GM19328 (cell line): ENCODE results near the gene LRRC51.
A peak's percentile ranks its signal among the peaks of the same experiment; 100 is the strongest.

ENCODE experiments used
- ATAC-seq: cut with Tn5 transposase; IDR thresholded peaks from one replicate; pipeline ENCODE4 v1.9.1; 2021; ENCODE audit warnings: mild to moderate bottlenecking, moderate library complexity; ENCODE audit not compliant: unreplicated experiment

Gene LRRC51

DNA sequence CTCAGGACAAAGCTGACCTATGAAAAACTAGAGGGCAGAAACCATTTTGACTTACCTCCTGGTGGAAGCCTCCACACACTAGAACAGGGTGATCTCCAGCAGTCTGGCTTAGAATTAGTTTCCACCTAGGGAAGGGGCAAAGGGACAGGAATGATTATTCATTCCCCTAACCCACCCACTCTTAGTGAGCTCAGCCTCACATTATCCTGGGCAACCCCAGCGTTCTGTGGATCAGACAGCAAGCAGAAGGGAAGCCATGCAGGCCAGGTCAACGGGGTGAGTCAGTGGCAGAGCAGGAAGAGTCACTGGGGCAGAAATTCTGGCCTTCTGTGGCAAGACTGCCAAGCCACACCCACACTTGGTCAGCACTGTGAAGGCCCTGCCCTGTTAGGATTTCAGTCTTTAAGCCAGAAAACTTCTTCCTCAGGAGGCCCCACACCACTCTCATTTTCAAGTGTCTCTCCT, 10.8 kb upstream of the LRRC51 start:
- ATAC-seq = no peak

DNA sequence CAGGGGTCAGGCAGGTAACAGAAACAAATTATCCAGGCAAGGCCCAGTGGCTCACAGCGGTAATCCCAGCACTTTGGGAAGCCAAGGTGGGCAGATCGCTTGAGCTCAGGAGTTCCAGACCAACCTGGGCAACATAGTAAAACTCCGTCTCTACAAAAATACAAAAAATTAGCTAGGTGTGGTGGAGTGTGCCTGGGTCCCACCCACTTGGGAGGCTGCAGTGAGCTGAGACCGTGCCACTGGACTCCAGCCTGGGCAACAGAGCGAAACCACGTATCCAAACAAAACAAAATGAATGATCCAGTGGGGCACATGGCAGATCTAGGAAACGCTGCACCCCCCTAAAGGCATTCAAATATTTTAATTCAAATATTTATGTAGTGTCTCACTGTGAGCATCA, 10.2 kb upstream of the LRRC51 start:
- ATAC-seq = no peak

DNA sequence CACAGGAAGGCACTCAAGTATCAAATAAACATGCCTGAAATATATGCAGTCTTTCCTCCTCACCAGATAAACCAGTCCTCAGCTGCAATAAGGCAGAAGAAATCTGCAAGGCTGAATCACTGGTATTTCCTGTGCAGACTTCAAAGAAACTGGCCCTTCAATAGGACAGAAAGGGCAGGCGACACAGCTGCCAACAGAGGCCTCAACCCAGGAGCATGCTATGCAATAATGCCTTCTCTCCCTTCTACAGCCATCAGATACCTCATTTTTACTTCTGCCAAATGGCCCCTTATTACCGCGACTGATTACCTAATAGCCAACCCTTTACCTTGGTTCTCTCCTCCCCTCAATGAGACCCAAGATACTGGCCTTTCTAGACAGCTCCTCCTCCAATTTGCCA, 8.3 kb upstream of the LRRC51 start:
- no peak for ATAC-seq

DNA sequence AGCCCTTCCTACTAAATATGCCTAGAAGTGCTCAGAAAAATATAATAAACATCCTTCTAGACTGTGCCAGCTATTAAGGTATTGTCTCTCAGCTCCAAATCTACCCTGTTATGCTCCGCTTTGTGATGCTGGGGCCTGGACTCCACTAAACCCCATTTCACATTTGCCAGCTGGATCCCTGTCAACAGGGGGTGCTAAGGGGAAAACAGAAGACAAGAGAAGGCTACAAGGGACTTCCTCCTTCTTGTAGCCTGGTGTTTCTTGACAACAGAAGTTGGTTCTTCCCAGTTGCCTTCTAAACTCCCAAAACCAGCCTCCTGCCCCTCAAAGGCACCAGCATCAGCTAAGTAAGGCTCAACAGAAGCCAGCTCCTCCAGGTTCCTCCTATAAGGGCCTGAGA, 5.5 kb upstream of the LRRC51 start:
- no peak for ATAC-seq

DNA sequence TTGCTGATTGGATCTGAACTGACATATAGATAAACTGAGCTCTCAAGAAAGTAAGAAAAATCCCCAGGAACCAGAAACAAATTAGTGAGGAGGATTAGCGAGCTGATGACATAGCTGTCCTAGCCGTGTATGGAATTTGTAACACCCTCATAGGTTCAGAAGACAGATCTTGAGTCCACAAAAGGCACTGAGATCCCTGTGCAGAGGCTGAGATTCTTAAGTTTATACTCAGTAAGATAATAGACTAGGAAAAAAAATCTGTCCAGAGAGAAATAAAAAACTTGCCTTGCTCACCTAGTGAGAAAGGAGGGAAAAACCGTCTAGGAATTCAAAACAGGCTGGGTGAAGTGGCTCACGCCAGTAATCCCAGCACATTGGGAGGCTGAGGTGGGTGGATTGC, 4.9 kb upstream of the LRRC51 start:
- ATAC-seq = no peak

DNA sequence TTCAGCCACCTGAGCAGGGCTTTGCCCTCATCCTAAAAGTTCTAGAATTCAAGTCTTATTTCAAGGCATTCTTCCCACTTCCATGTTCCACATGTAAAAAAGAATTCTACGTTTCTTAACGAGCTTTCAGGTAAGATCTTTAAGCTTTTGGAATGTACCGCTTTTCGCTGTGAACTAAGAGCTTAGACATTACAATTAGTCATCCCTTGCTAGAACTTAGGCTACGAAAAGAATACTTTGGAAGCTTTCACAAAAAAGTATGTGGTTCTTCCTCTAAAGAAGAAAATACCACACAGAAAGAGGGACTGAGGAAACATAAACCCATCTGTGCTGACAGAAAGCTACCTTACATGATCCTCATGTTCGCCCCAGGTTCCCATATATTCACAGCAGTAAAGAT, 2.2 kb upstream of the LRRC51 start:
- no peak for ATAC-seq

DNA sequence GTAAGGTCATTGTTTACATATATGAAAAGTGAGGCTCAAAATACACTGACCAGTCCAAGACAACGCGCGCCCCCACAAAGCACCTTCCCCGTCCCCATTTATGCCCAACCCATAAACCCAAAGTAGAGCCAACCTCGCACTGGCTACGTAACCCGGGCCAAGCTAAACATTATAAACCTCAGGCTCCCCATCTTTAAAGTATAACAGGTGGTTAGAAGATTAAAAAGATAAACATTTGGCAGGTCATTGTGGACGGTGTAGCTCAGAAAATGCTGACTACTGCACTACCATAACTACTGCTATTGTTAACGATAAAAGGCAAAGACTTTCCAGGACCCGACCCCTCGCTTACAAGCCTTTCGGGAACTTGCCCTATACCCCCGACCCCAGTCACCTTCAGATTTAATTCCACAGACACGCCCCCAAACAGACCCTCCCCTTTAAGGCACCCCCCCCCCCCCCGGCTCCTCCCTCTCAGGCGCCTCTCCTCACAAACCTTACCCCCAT, 778 bp upstream of the LRRC51 start:
- no peak for ATAC-seq

DNA sequence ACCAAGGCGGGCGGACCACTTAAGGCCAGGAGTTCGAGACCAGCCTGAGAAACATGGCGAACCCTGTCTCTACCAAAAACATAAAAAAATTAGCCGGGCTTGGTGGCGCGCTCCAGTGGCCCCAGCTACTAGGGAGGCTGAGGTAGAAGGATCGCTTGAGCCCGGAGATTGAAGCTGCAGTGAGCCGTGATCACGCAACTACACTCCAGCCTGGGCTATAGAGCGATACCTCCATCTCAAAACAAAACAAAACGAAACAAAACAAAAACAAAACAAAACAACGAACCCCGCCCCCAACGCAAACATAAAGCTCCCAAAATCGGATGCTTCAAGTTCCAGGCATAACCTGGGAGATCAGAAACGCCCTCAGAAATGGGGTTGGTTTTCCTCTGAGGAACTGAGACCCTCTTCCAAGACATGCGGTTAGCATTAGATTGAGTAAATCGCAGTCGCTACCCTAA, 564 bp downstream of the LRRC51 start:
- no peak for ATAC-seq

DNA sequence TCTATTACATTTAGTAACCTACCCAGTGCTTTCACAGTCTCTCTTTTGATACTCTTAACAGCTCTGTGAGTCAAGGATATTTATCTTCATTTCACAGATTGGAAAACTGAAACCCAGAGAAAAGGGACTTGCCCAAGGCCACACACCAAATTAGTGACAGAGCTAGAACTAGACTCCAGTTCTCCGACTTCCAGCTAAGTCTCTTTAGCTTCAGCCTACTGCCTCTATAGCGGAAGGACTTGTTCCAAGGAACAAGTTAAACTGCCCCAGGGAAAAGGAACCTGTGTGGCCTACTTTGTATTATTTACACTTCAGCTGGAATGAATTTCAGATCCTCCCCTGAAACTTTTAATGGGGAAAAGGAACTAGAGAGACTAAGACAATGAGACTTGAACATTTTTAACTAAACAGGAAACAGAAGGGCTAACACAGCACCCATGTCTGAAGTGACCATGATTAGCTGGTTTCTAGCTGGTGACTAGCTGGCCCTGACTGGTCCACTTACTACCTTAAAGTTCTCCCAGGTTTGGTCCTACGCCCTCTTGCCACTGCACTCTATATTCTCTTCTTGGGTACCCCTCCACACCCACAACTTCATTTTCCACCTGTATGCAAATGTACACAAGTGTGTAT, 1.3 kb downstream of the LRRC51 start:
- ATAC-seq = no peak

DNA sequence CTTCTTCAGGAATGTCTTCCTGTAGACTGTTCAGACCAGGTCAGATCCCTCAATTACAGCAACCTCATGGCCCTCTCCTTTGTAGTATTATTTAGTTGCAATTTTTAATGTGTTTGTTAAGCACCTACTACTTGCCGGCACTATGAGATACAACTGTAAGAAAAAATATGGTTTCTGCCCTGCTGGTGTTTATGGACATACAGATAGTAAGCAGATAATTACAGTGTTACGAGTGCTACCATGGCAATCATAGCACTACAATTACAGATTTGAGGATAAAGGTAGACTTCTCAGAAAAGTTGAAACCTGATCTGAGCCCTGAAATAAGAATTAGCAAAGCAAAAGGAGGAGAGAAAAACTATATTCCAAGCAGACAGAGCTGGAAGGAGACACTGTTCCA, 2.8 kb downstream of the LRRC51 start:
- ATAC-seq = no peak

DNA sequence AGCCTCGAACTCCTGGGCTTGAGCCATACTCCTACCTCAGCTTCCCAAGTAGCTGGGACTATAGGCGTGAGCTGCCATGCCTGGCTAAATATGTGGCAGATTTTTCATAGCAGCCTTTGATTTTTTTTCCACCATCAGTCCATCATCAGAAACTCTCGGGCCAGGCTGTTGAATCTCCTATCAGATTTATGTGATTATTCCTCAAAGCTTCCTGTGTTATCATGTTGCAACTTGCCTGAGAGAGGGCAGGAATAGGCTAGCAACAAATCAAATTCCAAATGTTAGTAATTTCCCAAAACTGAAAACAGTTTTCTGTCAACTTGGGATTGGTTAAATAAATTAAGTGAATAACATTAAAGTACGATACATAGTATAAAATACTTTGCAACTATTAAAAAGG, 3.4 kb downstream of the LRRC51 start:
- ATAC-seq = no peak

DNA sequence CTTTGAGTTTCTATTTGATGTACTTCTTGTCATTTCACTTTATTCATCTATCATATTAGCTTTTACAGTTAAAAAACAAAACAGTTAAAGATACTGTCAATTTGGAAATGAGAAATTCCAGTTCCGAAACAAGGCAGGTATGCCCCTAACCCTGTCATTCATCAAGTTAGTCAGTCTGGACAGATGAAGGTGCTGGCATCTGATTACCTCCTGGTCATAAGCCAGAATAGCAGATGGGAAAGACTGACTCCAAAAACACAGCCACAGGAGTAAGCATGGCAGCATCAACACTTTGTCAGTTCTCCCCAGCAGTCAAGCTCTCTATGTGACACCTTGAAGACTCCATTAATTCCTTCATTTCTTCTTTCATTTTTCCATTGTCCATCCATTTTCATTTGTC, 4.3 kb downstream of the LRRC51 start:
- no peak for ATAC-seq

DNA sequence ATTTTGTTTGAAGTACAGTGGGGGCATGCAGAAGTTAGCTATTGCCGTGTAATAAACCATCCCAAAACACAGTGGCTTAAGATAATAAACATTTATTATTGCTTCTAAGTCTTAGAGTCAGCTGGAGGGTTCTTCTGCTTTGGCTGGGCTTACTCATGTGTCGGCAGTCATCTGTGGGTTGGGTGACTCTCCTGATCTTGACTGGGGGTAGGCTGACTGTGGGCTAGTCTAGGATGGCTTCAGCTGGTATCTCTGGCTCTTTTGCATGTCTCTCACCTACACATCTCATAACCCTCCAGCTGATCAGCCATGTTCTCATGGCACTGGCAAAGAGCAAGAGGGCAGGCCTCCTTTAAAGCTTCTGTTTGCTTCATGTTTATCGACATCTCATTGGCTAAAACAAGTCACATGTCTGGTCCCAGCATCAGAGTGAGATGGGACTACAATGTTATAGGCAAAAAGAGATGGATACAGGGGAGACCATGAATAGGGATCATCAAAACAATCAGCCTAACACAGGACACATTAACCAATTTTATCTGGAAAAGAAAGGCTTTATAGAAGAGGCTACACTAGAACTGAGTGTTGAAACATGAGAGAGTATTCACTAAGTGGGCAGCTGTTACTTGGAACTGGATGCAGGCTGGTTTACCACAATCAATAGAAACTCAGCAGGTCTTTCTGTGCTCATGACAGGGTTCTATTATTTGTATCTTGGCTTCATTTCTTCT, 5.1 kb downstream of the LRRC51 start:
- ATAC-seq = no peak

DNA sequence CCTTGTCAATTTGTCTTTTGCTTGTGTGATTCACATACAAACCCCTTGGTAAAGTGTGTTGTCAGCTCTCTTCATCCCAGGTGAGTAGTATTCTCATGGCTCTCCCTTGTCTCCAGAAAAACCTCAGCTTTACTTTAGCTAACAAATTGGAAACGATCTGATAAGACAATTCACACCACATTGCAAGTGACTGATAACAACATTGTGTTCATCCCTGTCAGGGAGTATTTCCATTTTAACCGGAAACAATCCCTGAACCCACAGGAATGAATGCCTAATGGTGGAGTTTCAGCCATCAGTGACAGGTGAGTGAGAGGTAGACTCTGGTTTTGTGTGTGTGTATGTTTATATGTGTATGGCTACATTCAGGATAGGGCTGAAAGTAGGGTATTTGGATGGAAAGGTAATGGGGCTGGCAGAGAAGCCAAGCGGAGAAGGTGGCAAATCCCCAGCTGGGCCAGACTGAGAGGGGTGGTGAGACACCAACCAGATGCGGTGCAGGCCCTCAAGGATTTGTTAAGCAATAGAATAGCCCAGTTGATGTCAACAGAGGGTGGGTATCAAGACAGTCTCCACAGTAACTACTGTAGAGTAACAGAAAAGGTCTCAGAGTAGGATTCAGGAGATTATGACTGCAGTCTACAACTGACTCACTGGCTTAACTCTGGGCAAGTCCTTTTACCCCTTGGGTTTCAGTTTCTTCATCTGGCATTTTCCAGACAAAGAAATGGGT, 7.6 kb downstream of the LRRC51 start:
- ATAC-seq = no peak

DNA sequence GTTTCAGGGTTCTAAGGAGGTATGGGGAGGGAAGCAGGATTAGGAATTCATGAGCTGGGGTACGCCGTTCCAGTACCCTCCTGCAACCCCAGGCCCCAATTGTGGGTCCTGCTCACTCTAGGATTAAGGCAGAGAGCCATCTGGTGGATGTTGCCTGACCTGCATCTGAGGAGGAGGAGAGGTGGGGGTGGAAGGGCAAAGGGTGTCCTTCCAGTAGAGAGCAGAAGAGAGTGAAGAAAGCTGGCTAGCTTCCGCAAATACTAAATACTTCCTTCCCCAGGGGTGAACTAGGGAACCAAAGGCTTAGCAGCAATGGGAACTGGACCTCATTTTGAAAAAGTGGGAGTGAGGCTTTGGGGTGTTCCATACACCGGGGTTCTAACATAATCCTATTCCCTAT, 10.6 kb downstream of the LRRC51 start:
- ATAC-seq = no peak

DNA sequence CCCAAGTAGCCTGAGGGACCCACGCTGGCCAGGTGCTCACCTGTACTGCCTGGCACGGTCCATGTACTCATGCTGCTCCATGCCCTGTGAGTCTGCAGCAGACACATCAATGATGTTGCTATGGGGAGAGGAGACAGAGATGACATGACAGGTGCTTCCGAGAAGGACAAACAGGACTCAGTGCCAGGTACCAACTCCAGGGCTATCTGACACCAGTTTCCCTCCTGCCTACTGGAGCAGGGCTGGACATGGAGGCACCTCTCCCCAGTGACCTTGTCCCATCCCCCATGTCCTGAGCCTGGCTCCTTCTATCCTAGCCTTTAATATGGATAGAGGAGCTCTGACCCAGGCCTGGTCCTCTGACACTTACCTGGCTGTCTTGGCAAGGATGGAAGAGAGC, 18.1 kb downstream of the LRRC51 start:
- no peak for ATAC-seq

DNA sequence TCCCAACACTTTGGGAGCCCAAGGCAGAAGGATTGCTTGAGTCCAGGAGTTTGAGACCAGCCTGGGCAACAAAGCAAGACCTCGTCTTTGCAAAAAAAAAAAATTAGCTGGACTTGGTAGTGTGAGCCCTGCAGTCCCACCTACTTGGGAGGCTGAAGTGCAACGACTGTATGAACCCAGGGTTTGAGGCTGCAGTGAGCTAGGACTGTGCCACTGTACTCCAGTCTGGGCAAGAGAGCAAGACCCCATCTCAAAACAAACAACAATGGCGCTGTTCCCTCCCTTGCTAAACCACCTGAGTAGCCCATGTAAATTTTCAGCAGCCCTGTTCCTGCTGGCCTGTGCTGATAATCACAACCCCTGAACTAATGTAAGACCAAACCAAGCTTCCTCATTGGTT, 19.4 kb downstream of the LRRC51 start:
- ATAC-seq = no peak

DNA sequence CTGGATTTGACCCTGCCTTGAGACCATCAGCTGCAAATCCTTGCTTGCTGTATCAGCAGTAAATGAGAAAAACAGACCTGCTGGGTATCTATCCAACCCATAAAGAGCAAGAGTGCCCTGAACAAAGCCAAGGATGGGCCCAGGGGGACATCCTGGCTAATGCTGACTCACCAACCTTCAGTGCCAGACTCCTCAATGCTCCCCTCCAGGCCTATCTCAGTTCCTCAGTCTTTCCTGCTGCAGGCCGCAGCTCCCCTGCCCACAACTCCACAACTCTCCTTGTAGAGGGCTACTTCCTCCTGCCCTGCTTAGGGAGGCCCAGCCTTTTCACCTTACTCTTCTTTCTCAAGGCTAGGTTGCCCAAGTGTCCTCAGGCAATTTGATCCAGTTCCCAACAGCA, 19.8 kb downstream of the LRRC51 start:
- ATAC-seq = no peak

DNA sequence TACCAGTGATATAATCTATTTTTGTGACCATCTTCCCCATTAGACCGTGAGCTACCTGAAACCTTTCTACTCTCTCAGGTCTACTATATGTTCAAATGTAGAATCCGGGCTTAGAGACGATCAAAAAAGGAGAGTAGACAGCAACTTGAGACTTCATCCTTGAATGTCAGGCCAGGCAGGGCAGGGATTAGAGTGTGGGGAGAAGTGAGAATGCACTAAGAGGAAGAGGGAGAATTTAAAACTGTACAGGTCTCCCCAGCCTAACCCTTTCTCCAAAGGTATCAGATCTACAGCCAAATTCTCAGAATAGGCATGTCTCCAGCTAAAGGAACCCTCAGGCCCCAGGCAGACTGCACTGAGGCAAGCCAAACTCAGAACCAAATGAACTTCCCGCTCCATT, 21.5 kb downstream of the LRRC51 start:
- no peak for ATAC-seq

DNA sequence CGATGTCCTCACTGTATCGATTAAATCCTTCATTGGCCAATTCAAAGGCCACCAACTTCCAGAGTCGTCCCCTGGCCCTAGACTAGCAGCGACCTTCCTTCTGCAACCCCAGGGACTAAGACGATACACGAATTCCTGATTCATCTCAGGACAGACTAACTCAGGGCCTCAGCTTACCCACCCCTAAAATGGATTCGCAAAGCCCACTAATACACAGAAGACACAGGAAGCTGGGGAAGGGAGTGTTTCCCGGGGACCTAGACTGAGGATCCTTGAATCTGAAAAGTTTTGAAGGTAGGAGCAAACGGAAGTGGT, 21.9 kb downstream of the LRRC51 start:
- no peak for ATAC-seq

DNA sequence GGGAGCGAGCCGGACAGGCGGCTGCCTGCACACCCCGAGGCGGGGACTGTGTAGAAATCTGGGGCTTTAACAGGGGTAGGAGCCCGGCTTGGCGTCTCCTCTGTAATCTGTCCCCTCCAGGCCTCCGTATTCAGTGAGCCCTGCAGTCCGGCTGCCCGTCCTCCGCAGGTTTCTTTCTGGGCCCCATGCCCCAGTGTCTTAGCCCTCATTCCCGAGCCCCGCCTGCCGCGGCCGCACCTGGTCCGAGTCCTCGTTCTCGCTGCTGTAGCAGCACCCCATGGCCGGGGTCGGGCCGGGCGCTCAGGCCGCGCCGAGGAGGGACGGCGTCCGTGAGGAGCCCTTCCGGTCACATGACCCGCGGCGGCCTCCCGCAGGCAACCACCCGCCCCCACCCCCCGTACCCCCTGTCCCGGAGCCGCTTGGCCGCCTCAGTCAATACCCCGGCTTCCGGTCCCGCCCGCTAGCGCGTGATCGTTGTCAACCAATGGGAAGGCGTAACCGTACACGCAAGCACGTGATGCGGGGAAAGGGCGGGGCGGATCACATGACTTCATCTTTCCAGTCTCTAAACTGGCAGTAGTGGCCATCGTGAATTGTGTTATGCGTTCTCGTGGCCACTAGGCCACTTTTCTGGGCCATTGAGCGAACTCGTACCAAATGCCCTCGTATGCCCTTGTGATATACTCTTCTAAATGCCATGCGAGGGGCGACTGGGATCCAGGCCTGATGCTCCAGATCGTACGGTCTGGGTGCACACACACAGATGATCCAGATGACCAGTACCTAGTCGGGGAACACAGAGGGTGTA, 22.5 kb downstream of the LRRC51 start, which contains the start of gene LAMTOR1:
Gene LAMTOR1 (minus strand): TSS at position 352 of the 808 bp plus-strand sequence. CDS start 73 bp downstream, at position 279.
- peak; percentile 84 for ATAC-seq
